Uterus (tissue), 2 donors: ENCODE results near the gene NBEAL1.

Source experiments
- CTCF ChIP-seq, 4 experiments: fragments of 200-600 bp in 2 of 4; fragments of 450-650 bp in 2 of 4; sonication (generic) in 2 of 4; IDR thresholded peaks; one replicate each; pipeline ENCODE4 v1.5.1; 2016 to 2019; ENCODE audit warnings: antibody characterized with exemption in 4 of 4, mild to moderate bottlenecking in 2 of 4, moderate library complexity in 1 of 4
- POLR2A ChIP-seq, 2 donors: fragments of 450-650 bp; IDR thresholded peaks; one replicate each; pipeline ENCODE4 v1.6.1; 2016; ENCODE audit warnings: antibody characterized with exemption in 2 of 2, mild to moderate bottlenecking in 1 of 2, moderate library complexity in 1 of 2

- no peak for TF ChIP-seq CTCF (IDR thresholded peaks at IDR 0.05)
- no peak for TF ChIP-seq POLR2A (IDR thresholded peaks at IDR 0.05)
Observed at GRCh38 chr2:203018181-203018580, 3.5 kb downstream of the NBEAL1 start.
